Uterus (tissue), 4 donors: ENCODE data around the gene HLA-DQA1. TPM values are rescaled to one million over a fixed set of nuclear protein-coding genes. Genes with fewer than 3 reads are reported as not detected.

ENCODE experiments used
- DNase-seq, 2 donors: peaks; one replicate each; pipeline ENCODE4 v3.0.0-alpha.2; 2019 to 2020
- H3K27ac ChIP-seq, 2 donors: fragments of 200-600 bp; sonication (generic); 1 replicate in 1 of 2; 2 replicates in 1 of 2; pipeline ENCODE4 v1.5.1; 2016 to 2018
- H3K27me3 ChIP-seq, 2 donors: fragments of 200-600 bp; sonication (generic); one replicate each; pipeline ENCODE4 v1.5.1; 2018 to 2019; ENCODE audit warnings: control low read depth in 1 of 2
- H3K36me3 ChIP-seq, 2 donors: fragments of 200-600 bp; sonication (generic); one replicate each; pipeline ENCODE4 v1.5.1; 2019; ENCODE audit warnings: control low read depth in 1 of 2
- H3K4me1 ChIP-seq, 2 donors: fragments of 200-600 bp; sonication (generic); one replicate each; pipeline ENCODE4 v1.5.1; 2018 to 2019; ENCODE audit warnings: control low read depth in 1 of 2
- H3K4me3 ChIP-seq, 2 donors: fragments of 200-600 bp; sonication (generic); 1 replicate in 1 of 2; 2 replicates in 1 of 2; pipeline ENCODE4 v1.5.1; 2018 to 2019; ENCODE audit warnings: mild to moderate bottlenecking in 1 of 2
- H3K9me3 ChIP-seq, 2 donors: fragments of 200-600 bp; sonication (generic); one replicate each; pipeline ENCODE4 v1.5.1; 2019; ENCODE audit warnings: control low read depth in 1 of 2
- POLR2A ChIP-seq, 2 donors: fragments of 450-650 bp; IDR thresholded peaks; one replicate each; pipeline ENCODE4 v1.6.1; 2016; ENCODE audit warnings: antibody characterized with exemption in 2 of 2, mild to moderate bottlenecking in 1 of 2, moderate library complexity in 1 of 2
- intact Hi-C: fragments of 100-400 bp; cut with DNase I; formaldehyde crosslinking; loops from one replicate; pipeline ENCODE4 v1.15.1; 2023; ENCODE audit warnings: low total_unique reads
- total RNA-seq, 4 donors: library from RNA; depleted of rRNA in 3 of 4; stranded (reverse); fragments of >200 nt in 3 of 4; gene quantifications; one replicate each; pipeline versions ENCODE4 v1.1.0 to v1.2.4, GENCODE V29; 2014 to 2023
- TF ChIP-seq, protein P1 (sequence below), 4 experiments: fragments of 200-600 bp in 2 of 4; fragments of 450-650 bp in 2 of 4; sonication (generic) in 2 of 4; IDR thresholded peaks; one replicate each; pipeline ENCODE4 v1.5.1; 2016 to 2019; ENCODE audit warnings: antibody characterized with exemption in 4 of 4, mild to moderate bottlenecking in 2 of 4, moderate library complexity in 1 of 4
- donor health status: DM: yes; HTN: yes; CAD: no.

HLA-DQA1 gene
- total RNA-seq, 4 donors from 2014 or later: 3.8 to 41.8 (median 22.7) TPM

- Histone ChIP-seq H3K4me1 (no peaks in the 10 kb centered on the region), H3K27me3 (no peaks in the 10 kb centered on the region), H3K27ac (no peak overlapping the region), H3K4me3 (no peak overlapping the region), H3K9me3 (no peaks in the 10 kb centered on the region), H3K36me3 (no peaks in the 10 kb centered on the region)
- TF ChIP-seq POLR2A (IDR thresholded peaks at IDR 0.05): no peak
- TF ChIP-seq, protein P1, sequence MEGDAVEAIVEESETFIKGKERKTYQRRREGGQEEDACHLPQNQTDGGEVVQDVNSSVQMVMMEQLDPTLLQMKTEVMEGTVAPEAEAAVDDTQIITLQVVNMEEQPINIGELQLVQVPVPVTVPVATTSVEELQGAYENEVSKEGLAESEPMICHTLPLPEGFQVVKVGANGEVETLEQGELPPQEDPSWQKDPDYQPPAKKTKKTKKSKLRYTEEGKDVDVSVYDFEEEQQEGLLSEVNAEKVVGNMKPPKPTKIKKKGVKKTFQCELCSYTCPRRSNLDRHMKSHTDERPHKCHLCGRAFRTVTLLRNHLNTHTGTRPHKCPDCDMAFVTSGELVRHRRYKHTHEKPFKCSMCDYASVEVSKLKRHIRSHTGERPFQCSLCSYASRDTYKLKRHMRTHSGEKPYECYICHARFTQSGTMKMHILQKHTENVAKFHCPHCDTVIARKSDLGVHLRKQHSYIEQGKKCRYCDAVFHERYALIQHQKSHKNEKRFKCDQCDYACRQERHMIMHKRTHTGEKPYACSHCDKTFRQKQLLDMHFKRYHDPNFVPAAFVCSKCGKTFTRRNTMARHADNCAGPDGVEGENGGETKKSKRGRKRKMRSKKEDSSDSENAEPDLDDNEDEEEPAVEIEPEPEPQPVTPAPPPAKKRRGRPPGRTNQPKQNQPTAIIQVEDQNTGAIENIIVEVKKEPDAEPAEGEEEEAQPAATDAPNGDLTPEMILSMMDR (IDR thresholded peaks at IDR 0.05): peak in 1 of 4 experiments; percentile 7
- intact Hi-C loops: no loop called here
- peak in 1 of 2 donors; percentile 17 for DNase-seq
Measured at GRCh38 chr6:32692019-32692418, 54.8 kb downstream of the HLA-DQA1 start.

Other genes with a start within 250 kb of the HLA-DQA1 start
- gene BTNL2, start 230.2 kb upstream of the HLA-DQA1 start, total RNA-seq: not detected
- 100 to 1,000 TPM; 130 to 356 (median 227) TPM for gene HLA-DRA, start 197.5 kb upstream of the HLA-DQA1 start, total RNA-seq
- gene HLA-DRB5, start 107.1 kb upstream of the HLA-DQA1 start, total RNA-seq: 100 to 1,000 TPM in 2 of 4 donors, under 1 TPM in 1, not detected in 1; 0.76 to 171 (median 107) TPM
- 100 to 1,000 TPM in 2 of 4 donors, 10 to 100 TPM in 2; 15.9 to 197 (median 79.2) TPM for gene HLA-DRB1, start 47.6 kb upstream of the HLA-DQA1 start, total RNA-seq
- 10 to 100 TPM in 2 of 4 donors, 1 to 10 TPM in 1, not detected in 1; 4.9 to 31.2 (median 17.9) TPM for gene HLA-DQB1, start 29.3 kb downstream of the HLA-DQA1 start, total RNA-seq
- 1 to 10 TPM in 1 of 4 donors, not detected in 3; 4.4 TPM for gene HLA-DQA2, start 104.0 kb downstream of the HLA-DQA1 start, total RNA-seq
- 1 to 10 TPM in 1 of 4 donors, under 1 TPM in 1, not detected in 2; 0.41 to 9.8 TPM for gene HLA-DQB2, start 126.1 kb downstream of the HLA-DQA1 start, total RNA-seq
- gene HLA-DOB, start 179.6 kb downstream of the HLA-DQA1 start, total RNA-seq: under 1 TPM in 2 of 4 donors, not detected in 2; 0.28 to 0.82 TPM
- gene TAP2, start 201.3 kb downstream of the HLA-DQA1 start, total RNA-seq: 10 to 100 TPM in 2 of 4 donors, 1 to 10 TPM in 2; 3.0 to 42.4 (median 21.5) TPM
- gene PSMB8, start 206.6 kb downstream of the HLA-DQA1 start, total RNA-seq: 10 to 100 TPM; 23.5 to 60.1 (median 27.2) TPM
- 10 to 100 TPM; 18.2 to 62.2 (median 26.5) TPM for gene TAP1, start 216.3 kb downstream of the HLA-DQA1 start, total RNA-seq
- 10 to 100 TPM; 14.0 to 50.7 (median 38.6) TPM for gene PSMB9, start 216.8 kb downstream of the HLA-DQA1 start, total RNA-seq